ENCODE data around the gene FLAD1. TPM values are rescaled to one million over a fixed set of nuclear protein-coding genes. Genes with fewer than 3 reads are reported as not detected.

Gene FLAD1
- polyA plus RNA-seq, 2 of the 4 experiments (the other 2 are of a cell fraction): 34.1 to 43.5 TPM

DNA sequence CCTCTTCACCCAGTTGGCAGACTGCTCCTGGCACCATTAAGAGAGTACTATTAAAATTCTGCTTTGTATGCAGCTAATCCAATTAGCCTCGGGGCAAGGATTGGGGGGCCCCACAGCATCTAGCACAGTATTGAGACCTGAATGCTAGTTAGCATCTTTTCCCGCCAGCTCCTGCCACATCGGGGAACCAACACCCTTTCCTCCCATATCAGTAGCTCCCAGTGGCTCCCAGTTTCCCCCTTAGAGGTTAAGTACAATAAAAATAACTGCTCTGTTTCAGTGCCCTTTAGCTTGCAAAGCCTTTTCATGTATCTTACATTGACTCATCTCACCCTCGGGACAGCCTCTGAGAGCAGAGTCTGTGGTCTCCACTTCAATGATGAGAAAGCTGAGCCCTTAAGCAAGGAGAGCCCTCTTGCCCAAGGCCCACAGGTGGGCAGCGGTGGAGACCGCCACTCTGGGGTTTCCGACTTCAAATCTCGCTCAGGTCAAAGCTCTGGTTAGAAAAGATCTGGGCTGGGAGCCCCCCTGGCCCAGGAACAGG is 42.4 kb upstream of the FLAD1 start:
- ATAC-seq: no peak
- 81% methylated on average over 8 of the region's 8 CpGs for WGBS (ENCODE audit: missing lambda C conversion rate)
- no peak overlapping the region for H3K27ac ChIP-seq
- TF ChIP-seq FOSL2 (IDR thresholded peaks at IDR 0.05): no peak
- TF ChIP-seq FOSL2 (CRISPR knock-in tag; IDR thresholded peaks at IDR 0.05): no peak
- TF ChIP-seq ZNF302 (CRISPR knock-in tag; IDR thresholded peaks at IDR 0.05): no peak
- TF ChIP-seq, protein P1, sequence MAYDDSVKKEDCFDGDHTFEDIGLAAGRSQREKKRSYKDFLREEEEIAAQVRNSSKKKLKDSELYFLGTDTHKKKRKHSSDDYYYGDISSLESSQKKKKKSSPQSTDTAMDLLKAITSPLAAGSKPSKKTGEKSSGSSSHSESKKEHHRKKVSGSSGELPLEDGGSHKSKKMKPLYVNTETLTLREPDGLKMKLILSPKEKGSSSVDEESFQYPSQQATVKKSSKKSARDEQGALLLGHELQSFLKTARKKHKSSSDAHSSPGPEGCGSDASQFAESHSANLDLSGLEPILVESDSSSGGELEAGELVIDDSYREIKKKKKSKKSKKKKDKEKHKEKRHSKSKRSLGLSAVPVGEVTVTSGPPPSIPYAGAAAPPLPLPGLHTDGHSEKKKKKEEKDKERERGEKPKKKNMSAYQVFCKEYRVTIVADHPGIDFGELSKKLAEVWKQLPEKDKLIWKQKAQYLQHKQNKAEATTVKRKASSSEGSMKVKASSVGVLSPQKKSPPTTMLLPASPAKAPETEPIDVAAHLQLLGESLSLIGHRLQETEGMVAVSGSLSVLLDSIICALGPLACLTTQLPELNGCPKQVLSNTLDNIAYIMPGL (CRISPR knock-in tag; IDR thresholded peaks at IDR 0.05; ENCODE audit: borderline replicate concordance): no peak
- TF ChIP-seq HDAC2 (IDR thresholded peaks at IDR 0.05): no peak
- no peak for TF ChIP-seq CEBPB (IDR thresholded peaks at IDR 0.05)
- no peak for TF ChIP-seq CBX2 (IDR thresholded peaks at IDR 0.05; ENCODE audit: borderline replicate concordance, low read depth)
- no peak for TF ChIP-seq HEYL (CRISPR knock-in tag; IDR thresholded peaks at IDR 0.05)
- TF ChIP-seq, protein P2, sequence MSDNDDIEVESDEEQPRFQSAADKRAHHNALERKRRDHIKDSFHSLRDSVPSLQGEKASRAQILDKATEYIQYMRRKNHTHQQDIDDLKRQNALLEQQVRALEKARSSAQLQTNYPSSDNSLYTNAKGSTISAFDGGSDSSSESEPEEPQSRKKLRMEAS (IDR thresholded peaks at IDR 0.05): no peak
- TF ChIP-seq TP53 (CRISPR knock-in tag; IDR thresholded peaks at IDR 0.05): no peak
- no peak for TF ChIP-seq HOXA7 (CRISPR knock-in tag; IDR thresholded peaks at IDR 0.05)
- no peak for TF ChIP-seq ZC3H11A (IDR thresholded peaks at IDR 0.05)
- TF ChIP-seq, protein P3, sequence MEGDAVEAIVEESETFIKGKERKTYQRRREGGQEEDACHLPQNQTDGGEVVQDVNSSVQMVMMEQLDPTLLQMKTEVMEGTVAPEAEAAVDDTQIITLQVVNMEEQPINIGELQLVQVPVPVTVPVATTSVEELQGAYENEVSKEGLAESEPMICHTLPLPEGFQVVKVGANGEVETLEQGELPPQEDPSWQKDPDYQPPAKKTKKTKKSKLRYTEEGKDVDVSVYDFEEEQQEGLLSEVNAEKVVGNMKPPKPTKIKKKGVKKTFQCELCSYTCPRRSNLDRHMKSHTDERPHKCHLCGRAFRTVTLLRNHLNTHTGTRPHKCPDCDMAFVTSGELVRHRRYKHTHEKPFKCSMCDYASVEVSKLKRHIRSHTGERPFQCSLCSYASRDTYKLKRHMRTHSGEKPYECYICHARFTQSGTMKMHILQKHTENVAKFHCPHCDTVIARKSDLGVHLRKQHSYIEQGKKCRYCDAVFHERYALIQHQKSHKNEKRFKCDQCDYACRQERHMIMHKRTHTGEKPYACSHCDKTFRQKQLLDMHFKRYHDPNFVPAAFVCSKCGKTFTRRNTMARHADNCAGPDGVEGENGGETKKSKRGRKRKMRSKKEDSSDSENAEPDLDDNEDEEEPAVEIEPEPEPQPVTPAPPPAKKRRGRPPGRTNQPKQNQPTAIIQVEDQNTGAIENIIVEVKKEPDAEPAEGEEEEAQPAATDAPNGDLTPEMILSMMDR (IDR thresholded peaks at IDR 0.05): no peak
- H3K4me1 ChIP-seq: peaks cover 11% of the 10 kb centered on the region; the same call in 2 of the 3 replicates
- H3K4me2 ChIP-seq: no peak overlapping the region
- no peak overlapping the region for H3K4me3 ChIP-seq
- no peak for DNase-seq (ENCODE audit: low read depth in 1 of 2, low spot score in 1 of 2)
- H3K9me3 ChIP-seq: no peaks in the 10 kb centered on the region
- CTCF ChIA-PET: interaction anchor here (0.8 to 1.4 kb wide), 5 partner anchors 15 to 461 kb away, joined by 3 to 4 read pairs (median 3); no protein-coding TSS in a partner anchor
- no peak for FAIRE-seq
- POLR2A ChIA-PET: no interaction called here

DNA sequence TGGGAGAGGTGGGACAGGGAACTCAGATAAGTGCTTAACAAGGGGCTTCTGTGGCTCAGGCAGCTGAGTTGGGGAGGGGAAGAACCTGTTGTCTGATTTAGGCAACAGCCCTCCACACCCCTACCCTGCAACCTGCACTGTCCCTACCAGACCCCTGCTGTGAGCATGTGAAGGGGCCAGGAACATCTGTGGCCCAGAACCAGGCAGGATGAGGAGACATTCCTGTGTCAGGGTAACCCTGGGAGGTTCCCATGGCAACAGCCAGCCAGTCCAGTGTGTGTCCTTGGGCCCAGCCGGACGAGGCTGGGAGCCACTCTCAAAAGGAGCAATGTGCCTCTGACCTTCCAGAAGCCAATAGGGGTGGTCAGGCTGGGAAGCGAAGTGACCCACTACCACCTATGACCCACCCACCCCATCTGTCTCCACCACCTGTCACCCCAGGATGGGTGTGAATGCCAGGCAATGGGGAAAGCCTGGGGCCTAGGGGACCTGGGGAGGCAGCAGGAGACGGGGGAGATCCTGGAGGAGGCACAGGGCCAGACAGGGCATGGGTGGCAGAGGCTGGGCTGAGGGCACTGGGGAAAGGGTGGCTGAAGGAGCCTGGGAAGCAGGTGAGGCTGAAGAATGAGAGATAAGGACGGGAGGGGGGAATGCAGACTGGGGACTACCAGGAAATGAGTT is 41.7 kb upstream of the FLAD1 start:
- ChIA-PET CTCF (interaction anchor here (1.1 to 1.4 kb wide), 2 partner anchors 76 to 462 kb away, joined by 3 read pairs; no protein-coding TSS in a partner anchor), POLR2A (no interaction called here)
- FAIRE-seq: no peak

More for the DNA sequence above, 41.7 kb upstream of the FLAD1 start:
- DNase-seq (ENCODE audit: low read depth in 1 of 2, low spot score in 1 of 2) (no peak), ATAC-seq (no peak)
- WGBS (ENCODE audit: missing lambda C conversion rate): 82% methylated on average over 2 of the region's 5 CpGs
- no peaks in the 10 kb centered on the region for H3K9me3 ChIP-seq
- H3K4me1 ChIP-seq: peaks cover 7% of the 10 kb centered on the region; the same call in 2 of the 3 replicates
- no peak overlapping the region for H3K4me3 ChIP-seq
- TF ChIP-seq EP300 (IDR thresholded peaks at IDR 0.05) (no peak), GATA3 (IDR thresholded peaks at IDR 0.05; ENCODE audit: borderline replicate concordance) (no peak), CEBPB (IDR thresholded peaks at IDR 0.05) (no peak), POLR2AphosphoS2 (conservative IDR thresholded peaks at IDR 0.05; ENCODE audit: low read length) (no peak), SREBF2 (IDR thresholded peaks at IDR 0.05) (no peak)
- TF ChIP-seq, protein P4, sequence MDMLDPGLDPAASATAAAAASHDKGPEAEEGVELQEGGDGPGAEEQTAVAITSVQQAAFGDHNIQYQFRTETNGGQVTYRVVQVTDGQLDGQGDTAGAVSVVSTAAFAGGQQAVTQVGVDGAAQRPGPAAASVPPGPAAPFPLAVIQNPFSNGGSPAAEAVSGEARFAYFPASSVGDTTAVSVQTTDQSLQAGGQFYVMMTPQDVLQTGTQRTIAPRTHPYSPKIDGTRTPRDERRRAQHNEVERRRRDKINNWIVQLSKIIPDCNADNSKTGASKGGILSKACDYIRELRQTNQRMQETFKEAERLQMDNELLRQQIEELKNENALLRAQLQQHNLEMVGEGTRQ (IDR thresholded peaks at IDR 0.05): no peak
- TF ChIP-seq, protein P1 (CRISPR knock-in tag; IDR thresholded peaks at IDR 0.05; ENCODE audit: borderline replicate concordance): no peak
- H3K4me2 ChIP-seq: no peak overlapping the region
- H3K27ac ChIP-seq: peak overlapping the region in 1 of 2 experiments; percentile 27; a peak in 1 of 6 replicates
